H1 (cell line): Measurements from ENCODE around the gene TMEM130. TPM values are rescaled to one million over a fixed set of nuclear protein-coding genes. Genes with fewer than 3 reads are reported as not detected.

Source experiments
- CTCF ChIA-PET: fragments of 300-600 bp; sonication (Branson Sonifier 250); formaldehyde crosslinking; loops from one replicate; lab custom pipeline; 2021; ENCODE audit not compliant: partially characterized antibody; lab: Charles Lee
- POLR2A ChIA-PET: fragments of 300-600 bp; sonication (Branson Sonifier 250); formaldehyde crosslinking; loops from one replicate; lab custom pipeline; 2021; ENCODE audit warnings: inconsistent platforms; ENCODE audit not compliant: partially characterized antibody; lab: Charles Lee
- DNase-seq, 2 experiments: peaks; one replicate each; pipeline versions ENCODE4 v3.0.0 to v3.0.0-alpha.2; 2010 to 2022; ENCODE audit warnings: low spot score in 2 of 2, low read depth in 1 of 2, mixed read lengths in 1 of 2
- FAIRE-seq: peaks from 2 replicates; lab custom pipeline; 2011; peaks lifted over from hg19 to GRCh38; lab: Jason Lieb, UNC
- H2AFZ ChIP-seq: 2 replicates; pipeline ENCODE4 v1.8.1; 2012; ENCODE audit warnings: low read length, inconsistent platforms
- H2AK5ac ChIP-seq: 2 replicates; pipeline ENCODE4 v1.6.1; 2013; ENCODE audit warnings: low read depth, low read length
- H2BK120ac ChIP-seq: replicated peaks from 2 replicates; pipeline ENCODE3; 2013; ENCODE audit warnings: low read depth, low read length, inconsistent platforms
- H2BK12ac ChIP-seq: 2 replicates; pipeline ENCODE4 v1.6.1; 2013; ENCODE audit warnings: low read depth, low read length
- H2BK15ac ChIP-seq: 2 replicates; pipeline ENCODE4 v1.6.1; 2013; ENCODE audit warnings: low read length
- H2BK20ac ChIP-seq: 2 replicates; pipeline ENCODE4 v1.6.1; 2013; ENCODE audit warnings: low read length
- H2BK5ac ChIP-seq: 2 replicates; pipeline ENCODE4 v1.6.1; 2013; ENCODE audit warnings: low read depth, low read length
- H3K14ac ChIP-seq: 2 replicates; pipeline ENCODE4 v1.6.1; 2013; ENCODE audit warnings: inconsistent platforms; ENCODE audit not compliant: insufficient read length
- H3K18ac ChIP-seq: 2 replicates; pipeline ENCODE4 v1.6.1; 2013; ENCODE audit warnings: low read length; ENCODE audit errors: extremely low read depth
- H3K23ac ChIP-seq: 2 replicates; pipeline ENCODE4 v1.6.1; 2013; ENCODE audit warnings: inconsistent platforms; ENCODE audit not compliant: insufficient read length
- H3K23me2 ChIP-seq: 2 replicates; pipeline ENCODE4 v1.6.1; 2013; ENCODE audit warnings: low read depth, low read length
- H3K27ac ChIP-seq: 2 replicates; pipeline ENCODE4 v1.6.1; 2011; ENCODE audit warnings: low read depth, low read length, inconsistent platforms
- H3K27me3 ChIP-seq, 4 experiments: replicated peaks in 1 of 4; 1 replicate in 1 of 4; 2 replicates in 3 of 4; pipeline versions ENCODE4 v1.6.1 to v1.8.1; 2011 to 2013; ENCODE audit warnings: low read length in 3 of 4, mild to moderate bottlenecking in 3 of 4, inconsistent platforms in 2 of 4, mixed read lengths in 2 of 4, moderate library complexity in 1 of 4; ENCODE audit not compliant: control insufficient read depth in 3 of 4, insufficient read depth in 3 of 4; ENCODE audit errors: extremely low read depth in 1 of 4
- H3K36me3 ChIP-seq, 4 experiments: 2 replicates each; pipeline versions ENCODE4 v1.6.1 to v1.8.1; 2011 to 2013; ENCODE audit warnings: mild to moderate bottlenecking in 4 of 4, low read length in 3 of 4, moderate library complexity in 2 of 4, control low read depth in 1 of 4, inconsistent platforms in 1 of 4; ENCODE audit not compliant: insufficient read depth in 4 of 4, control insufficient read depth in 2 of 4
- H3K4ac ChIP-seq: replicated peaks from 2 replicates; pipeline ENCODE3; 2013; ENCODE audit warnings: low read length, low read depth, mixed read lengths, inconsistent platforms; ENCODE audit not compliant: insufficient read length
- H3K4me1 ChIP-seq, 4 experiments: replicated peaks in 1 of 4; 1 replicate in 1 of 4; 2 replicates in 3 of 4; pipeline versions ENCODE4 v1.6.1 to v1.8.1; 2011 to 2013; ENCODE audit warnings: low read length in 3 of 4, inconsistent platforms in 2 of 4, mixed read lengths in 1 of 4; ENCODE audit not compliant: insufficient read depth in 4 of 4, control insufficient read depth in 3 of 4
- H3K4me2 ChIP-seq, 2 experiments: 2 replicates each; pipeline versions ENCODE4 v1.6.1 to v1.8.1; 2011 to 2013; ENCODE audit warnings: low read depth in 2 of 2, low read length in 2 of 2, control low read depth in 1 of 2, inconsistent platforms in 1 of 2, mild to moderate bottlenecking in 1 of 2; ENCODE audit not compliant: insufficient read depth in 1 of 2
- H3K4me3 ChIP-seq, 4 experiments: fragments of 200-600, 300-600 bp in 1 of 4; sonication (generic), shearing (Covaris generic), sonication (Bioruptor Twin) in 1 of 4; 2 replicates each; pipeline versions ENCODE4 v1.5.1 to v1.8.1; 2011 to 2016; ENCODE audit warnings: low read length in 4 of 4, low read depth in 3 of 4, control low read depth in 2 of 4, inconsistent platforms in 2 of 4, mild to moderate bottlenecking in 2 of 4, mixed read lengths in 1 of 4, moderate library complexity in 1 of 4; ENCODE audit not compliant: insufficient read depth in 2 of 4; ENCODE audit errors: extremely low read depth in 1 of 4
- H3K56ac ChIP-seq: replicated peaks from 2 replicates; pipeline ENCODE3; 2013; ENCODE audit warnings: low read depth, mild to moderate bottlenecking, mixed read lengths, low read length, inconsistent platforms; ENCODE audit not compliant: insufficient read length
- H3K79me1 ChIP-seq: 2 replicates; pipeline ENCODE4 v1.6.1; 2013; ENCODE audit warnings: low read depth, low read length, control low read depth
- H3K79me2 ChIP-seq, 2 experiments: 2 replicates each; pipeline versions ENCODE4 v1.6.1 to v1.8.1; 2012 to 2013; ENCODE audit warnings: low read length in 2 of 2, mild to moderate bottlenecking in 2 of 2, inconsistent platforms in 1 of 2; ENCODE audit not compliant: insufficient read depth in 2 of 2, control insufficient read depth in 1 of 2
- H3K9ac ChIP-seq, 4 experiments: replicated peaks in 1 of 4; 1 replicate in 1 of 4; 2 replicates in 3 of 4; pipeline versions ENCODE4 v1.6.1 to v1.8.1; 2011 to 2013; ENCODE audit warnings: low read depth in 3 of 4, low read length in 3 of 4, control low read depth in 2 of 4, mild to moderate bottlenecking in 2 of 4, moderate library complexity in 2 of 4, inconsistent platforms in 1 of 4; ENCODE audit errors: extremely low read depth in 1 of 4
- H3K9me3 ChIP-seq, 2 experiments: 2 replicates each; pipeline versions ENCODE4 v1.6.1 to v1.8.1; 2012 to 2013; ENCODE audit warnings: mild to moderate bottlenecking in 2 of 2, moderate library complexity in 2 of 2, control low read depth in 1 of 2, inconsistent platforms in 1 of 2, low read depth in 1 of 2, low read length in 1 of 2, mixed read lengths in 1 of 2; ENCODE audit not compliant: insufficient read depth in 2 of 2
- H4K20me1 ChIP-seq, 2 experiments: replicated peaks in 1 of 2; 2 replicates each; pipeline versions ENCODE3 to v1.8.1; 2011 to 2013; ENCODE audit warnings: inconsistent platforms in 2 of 2, low read length in 2 of 2, mild to moderate bottlenecking in 1 of 2; ENCODE audit not compliant: insufficient read depth in 2 of 2, control insufficient read depth in 1 of 2
- H4K5ac ChIP-seq: 2 replicates; pipeline ENCODE4 v1.6.1; 2013; ENCODE audit warnings: low read length, low read depth, mixed read lengths, inconsistent platforms; ENCODE audit not compliant: insufficient read length
- H4K8ac ChIP-seq: 2 replicates; pipeline ENCODE4 v1.8.0; 2013; ENCODE audit warnings: mild to moderate bottlenecking, moderate library complexity, low read length, inconsistent platforms; ENCODE audit not compliant: insufficient read depth; ENCODE audit errors: extremely low read depth
- H4K91ac ChIP-seq: replicated peaks from 2 replicates; pipeline ENCODE3; 2013; ENCODE audit warnings: low read length, mixed read lengths, inconsistent platforms; ENCODE audit not compliant: insufficient read length
- ATF3 ChIP-seq: IDR thresholded peaks from 2 replicates; pipeline ENCODE4 v1.6.1; 2011; ENCODE audit warnings: low read depth, mild to moderate bottlenecking, low read length; ENCODE audit not compliant: insufficient read depth
- KDM4A ChIP-seq: IDR thresholded peaks from one replicate; pipeline ENCODE4 v1.7.1; 2012; ENCODE audit warnings: low read depth, mild to moderate bottlenecking, moderate library complexity, low read length, inconsistent platforms; ENCODE audit not compliant: severe bottlenecking
- WGBS, 2 experiments: shearing (Covaris generic) in 1 of 2; methylation state at CpG; one replicate each; pipeline versions ENCODE4 v1.1.6 to v1.1.7; 2013 to 2015; ENCODE audit warnings: low lambda C conversion rate in 2 of 2, mixed read lengths in 2 of 2, inconsistent platforms in 1 of 2, low coverage in 1 of 2, missing lambda C conversion rate in 1 of 2; ENCODE audit not compliant: insufficient replicate concordance in 2 of 2, insufficient coverage in 1 of 2, insufficient read length in 1 of 2; ENCODE audit errors: extremely low coverage in 1 of 2, missing lambda C conversion rate in 1 of 2; 5-methylcytosine and 5-hydroxymethylcytosine counted together
- polyA plus RNA-seq, 7 experiments: library from polyadenylated mRNA; depleted of rRNA in 3 of 7; stranded (reverse) in 5 of 7; unstranded in 2 of 7; fragments of >200 nt in 5 of 7; fragments of 200-250 nt in 2 of 7; gene quantifications; 1 replicate in 5 of 7; 2 replicates in 1 of 7; 4 replicates in 1 of 7; pipeline versions ENCODE4 v1.2.1 to v1.2.3, GENCODE V29; 2011 to 2013; ENCODE audit warnings: missing spikeins in 2 of 7, mixed read lengths in 2 of 7
- total RNA-seq: library from RNA; stranded (reverse); fragmentation: NEBNext Ultra II Directional; extraction: Animal tissue kit (Norgen Biotek cat#: 25700); gene quantifications from 2 replicates; pipeline ENCODE4 v1.2.1, GENCODE V29; 2021

Gene TMEM130
- total and polyA plus RNA-seq, 2 of the 8 experiments (the other 6 are each of a cell fraction or from before 2014, with no cell fraction given): 2.9 to 6.6 TPM

- Histone ChIP-seq H3K23ac (no peak overlapping the region), H4K91ac (no peak overlapping the region), H4K5ac (no peak overlapping the region), H3K9ac (peak overlapping the region in 1 of 4 experiments; percentile 96; a peak in 2 of 7 replicates), H3K79me2 (peaks cover 12 to 20% of the 10 kb centered on the region in 2 experiments), H3K27me3 (no peaks in the 10 kb centered on the region), H3K23me2 (peaks cover 6% of the 10 kb centered on the region), H3K4me1 (peaks cover 0 to 13% (median 5%) of the 10 kb centered on the region in 4 experiments; a peak in 5 of 7 replicates), H4K20me1 (peaks cover 6 to 11% of the 10 kb centered on the region in 2 experiments), H3K18ac (no peak overlapping the region), H3K36me3 (peaks cover 0 to 19% (median 14%) of the 10 kb centered on the region in 4 experiments; a peak in 7 of 8 replicates), H2AFZ (no peak overlapping the region), H2BK12ac (no peak overlapping the region), H2AK5ac (no peak overlapping the region), H3K4me2 (peak overlapping the region; percentile 58 to 65), H4K8ac (no peak overlapping the region), H2BK20ac (no peak overlapping the region), H2BK5ac (no peak overlapping the region), H2BK15ac (peak overlapping the region; percentile 81; the same call in 1 of the 2 replicates), H3K9me3 (no peaks in the 10 kb centered on the region), H2BK120ac (no peak overlapping the region), H3K27ac (no peak overlapping the region), H3K4ac (no peak overlapping the region), H3K79me1 (peaks cover 5% of the 10 kb centered on the region)
- DNase-seq (no peak), FAIRE-seq (no peak)
- ChIA-PET POLR2A (interaction anchor here (0.5 to 1.9 kb wide), 6 partner anchors 8 to 517 kb away, joined by 3 to 12 read pairs (median 4); partner anchors contain the start of genes BAIAP2L1 and TMEM130), CTCF (interaction anchor here (0.7 to 2.4 kb wide), 17 partner anchors 9 to 556 kb away, joined by 3 to 9 read pairs (median 4); partner anchors contain the start of gene TMEM130)
- WGBS, 2 experiments: 49% methylated on average over 13 of the region's 18 CpGs; no CpG with 5 or more reads in 1 of the 2 experiments
- TF ChIP-seq KDM4A: peak; percentile 12
- TF ChIP-seq ATF3: no peak
- TF ChIP-seq, all 59 proteins: peak for 1
- H3K56ac ChIP-seq: no peak overlapping the region
- no peak overlapping the region for H3K14ac ChIP-seq
- peak overlapping the region; percentile 47 to 99 (median 76) for H3K4me3 ChIP-seq
Measured at GRCh38 chr7:98877692-98878364, 8.0 kb upstream of the TMEM130 start.
